Thoracic aorta (tissue), 2 donors: ENCODE results near the gene NQO2. TPM values are rescaled to one million over a fixed set of nuclear protein-coding genes. Genes with fewer than 3 reads are reported as not detected.

Experiments
- ATAC-seq: fragments of 150-250 bp; one replicate; pipeline ENCODE4 v1.8.0; 2017; ENCODE audit warnings: low read depth; ENCODE audit not compliant: insufficient number of reproducible peaks, low FRiP score
- DNase-seq: peaks from one replicate; pipeline ENCODE4 v3.0.0-alpha.2; 2020; ENCODE audit warnings: low spot score
- H3K27ac ChIP-seq, 2 donors: fragments of 200-600 bp; sonication (generic); 1 replicate in 1 of 2; 2 replicates in 1 of 2; pipeline ENCODE4 v1.5.1; 2016; ENCODE audit warnings: mild to moderate bottlenecking in 2 of 2, moderate library complexity in 2 of 2
- H3K27me3 ChIP-seq: fragments of 200-600 bp; sonication (generic); replicated peaks from 2 replicates; pipeline ENCODE4 v1.6.0; 2016; ENCODE audit warnings: mild to moderate bottlenecking; ENCODE audit not compliant: insufficient read depth
- H3K36me3 ChIP-seq: fragments of 200-600 bp; sonication (generic); one replicate; pipeline ENCODE4 v1.5.1; 2016
- H3K4me1 ChIP-seq, 2 donors: fragments of 200-600 bp; sonication (generic); 1 replicate in 1 of 2; 2 replicates in 1 of 2; pipeline versions ENCODE4 v1.5.1 to v1.6.0; 2016; ENCODE audit warnings: low read depth in 2 of 2, mild to moderate bottlenecking in 1 of 2; ENCODE audit not compliant: control insufficient read depth in 1 of 2
- H3K4me3 ChIP-seq: fragments of 200-600 bp; sonication (generic); 2 replicates; pipeline ENCODE4 v1.5.1; 2016; ENCODE audit warnings: mild to moderate bottlenecking
- H3K9me3 ChIP-seq: fragments of 200-600 bp; sonication (generic); 2 replicates; pipeline ENCODE4 v1.5.1; 2016
- total RNA-seq, 2 donors: library from RNA; depleted of rRNA; stranded (reverse); fragments of >200 nt; gene quantifications; one replicate each; pipeline versions ENCODE4 v1.1.0 to v1.2.3, GENCODE V29; 2016
- TF ChIP-seq, protein P1 (sequence below): fragments of 200-600 bp; sonication (generic); IDR thresholded peaks from one replicate; pipeline ENCODE4 v1.5.1; 2019; ENCODE audit warnings: antibody characterized with exemption

Gene NQO2
- total RNA-seq, 2 donors from 2014 or later, result 23.0 to 25.7 TPM

DNA sequence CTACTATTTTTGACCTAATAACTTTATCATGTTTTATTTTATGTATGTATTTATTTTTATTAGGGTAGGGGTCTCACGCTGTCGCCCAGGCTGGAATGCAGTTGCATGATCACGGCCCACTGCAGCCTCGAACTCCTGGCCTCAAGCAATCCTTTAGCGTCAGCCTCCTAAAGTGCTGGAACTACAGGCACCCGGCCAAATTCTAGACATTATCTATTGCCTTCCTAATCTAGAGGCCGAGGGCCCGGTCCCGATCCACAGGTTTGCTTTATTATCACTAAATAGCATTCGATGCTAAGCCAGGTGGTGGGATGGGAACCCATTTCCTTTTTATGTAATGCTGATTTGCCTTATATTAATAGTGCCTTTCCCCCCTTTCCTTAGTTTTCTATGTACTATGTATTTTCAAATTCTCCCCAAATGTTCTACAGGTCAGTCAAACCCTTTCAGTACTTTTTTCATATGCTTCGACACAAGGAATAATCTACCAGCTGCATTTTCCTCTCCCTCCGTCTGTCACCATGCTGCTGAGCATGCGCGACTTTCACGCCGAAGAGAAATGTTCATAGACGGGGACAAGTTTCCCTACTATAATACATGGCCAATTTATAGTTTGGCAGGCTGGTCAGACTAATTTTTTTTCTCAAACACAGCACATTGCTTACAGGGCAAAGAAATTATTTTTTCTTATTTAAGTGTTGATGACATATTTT lies 34.7 kb upstream of the NQO2 start:
- Histone ChIP-seq H3K4me1 (peaks cover 12 to 42% of the 10 kb centered on the region in 2 donors), H3K9me3 (no peaks in the 10 kb centered on the region), H3K36me3 (no peaks in the 10 kb centered on the region), H3K27me3 (no peaks in the 10 kb centered on the region), H3K27ac (no peak overlapping the region), H3K4me3 (no peak overlapping the region)
- TF ChIP-seq, protein P1, sequence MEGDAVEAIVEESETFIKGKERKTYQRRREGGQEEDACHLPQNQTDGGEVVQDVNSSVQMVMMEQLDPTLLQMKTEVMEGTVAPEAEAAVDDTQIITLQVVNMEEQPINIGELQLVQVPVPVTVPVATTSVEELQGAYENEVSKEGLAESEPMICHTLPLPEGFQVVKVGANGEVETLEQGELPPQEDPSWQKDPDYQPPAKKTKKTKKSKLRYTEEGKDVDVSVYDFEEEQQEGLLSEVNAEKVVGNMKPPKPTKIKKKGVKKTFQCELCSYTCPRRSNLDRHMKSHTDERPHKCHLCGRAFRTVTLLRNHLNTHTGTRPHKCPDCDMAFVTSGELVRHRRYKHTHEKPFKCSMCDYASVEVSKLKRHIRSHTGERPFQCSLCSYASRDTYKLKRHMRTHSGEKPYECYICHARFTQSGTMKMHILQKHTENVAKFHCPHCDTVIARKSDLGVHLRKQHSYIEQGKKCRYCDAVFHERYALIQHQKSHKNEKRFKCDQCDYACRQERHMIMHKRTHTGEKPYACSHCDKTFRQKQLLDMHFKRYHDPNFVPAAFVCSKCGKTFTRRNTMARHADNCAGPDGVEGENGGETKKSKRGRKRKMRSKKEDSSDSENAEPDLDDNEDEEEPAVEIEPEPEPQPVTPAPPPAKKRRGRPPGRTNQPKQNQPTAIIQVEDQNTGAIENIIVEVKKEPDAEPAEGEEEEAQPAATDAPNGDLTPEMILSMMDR, result no peak
- no peak for ATAC-seq
- DNase-seq, result no peak

DNA sequence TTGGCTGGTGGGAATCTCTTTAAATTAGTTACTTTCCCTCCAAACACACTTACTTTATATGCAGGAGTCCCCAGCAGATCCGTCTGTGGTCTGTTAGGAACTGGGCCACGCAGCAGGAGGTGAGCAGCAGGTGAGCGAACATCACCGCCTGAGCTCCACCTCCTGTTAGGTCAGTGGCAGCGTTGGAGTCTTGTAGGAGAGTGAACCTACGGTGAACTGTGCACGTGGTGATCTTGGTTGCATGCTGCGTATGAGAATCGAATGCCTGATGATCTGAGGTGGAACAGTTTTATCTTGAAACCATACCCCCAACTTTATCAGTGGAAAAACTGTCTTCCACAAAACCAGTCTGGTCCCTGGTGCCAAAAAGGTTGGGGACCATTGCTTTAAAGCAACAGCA lies 33.3 kb upstream of the NQO2 start:
- no peaks in the 10 kb centered on the region for H3K36me3 ChIP-seq
- H3K4me1 ChIP-seq, result peaks cover 3 to 33% of the 10 kb centered on the region in 2 donors
- H3K9me3 ChIP-seq, result no peaks in the 10 kb centered on the region
- no peak overlapping the region for H3K4me3 ChIP-seq
- TF ChIP-seq, protein P1, result no peak
- H3K27me3 ChIP-seq, result no peaks in the 10 kb centered on the region
- no peak overlapping the region for H3K27ac ChIP-seq
- no peak for ATAC-seq
- no peak for DNase-seq

DNA sequence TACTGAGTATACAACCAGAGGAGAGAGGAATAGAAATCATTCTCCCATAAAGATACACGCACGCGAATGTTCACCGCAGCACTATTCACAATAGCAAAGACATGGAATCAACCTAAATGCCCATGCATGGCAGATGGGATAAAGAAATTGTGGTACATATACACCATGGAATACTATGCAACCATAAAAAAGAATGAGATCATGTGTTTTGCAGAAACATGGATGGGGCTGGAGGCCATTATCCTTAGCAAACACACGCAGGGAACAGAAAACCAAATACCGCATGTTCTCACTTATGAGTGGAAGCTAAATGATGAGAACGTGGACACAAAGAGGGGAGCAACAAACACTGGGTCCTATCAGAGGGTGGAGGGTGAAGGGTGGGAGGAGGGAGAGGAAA lies 31.8 kb upstream of the NQO2 start:
- TF ChIP-seq, protein P1, result no peak
- H3K27me3 ChIP-seq, result no peaks in the 10 kb centered on the region
- peaks cover 10 to 36% of the 10 kb centered on the region in 2 donors for H3K4me1 ChIP-seq
- no peak overlapping the region for H3K27ac ChIP-seq
- ATAC-seq (no peak), DNase-seq (no peak)
- H3K4me3 ChIP-seq, result no peak overlapping the region
- no peaks in the 10 kb centered on the region for H3K36me3 ChIP-seq
- no peaks in the 10 kb centered on the region for H3K9me3 ChIP-seq

DNA sequence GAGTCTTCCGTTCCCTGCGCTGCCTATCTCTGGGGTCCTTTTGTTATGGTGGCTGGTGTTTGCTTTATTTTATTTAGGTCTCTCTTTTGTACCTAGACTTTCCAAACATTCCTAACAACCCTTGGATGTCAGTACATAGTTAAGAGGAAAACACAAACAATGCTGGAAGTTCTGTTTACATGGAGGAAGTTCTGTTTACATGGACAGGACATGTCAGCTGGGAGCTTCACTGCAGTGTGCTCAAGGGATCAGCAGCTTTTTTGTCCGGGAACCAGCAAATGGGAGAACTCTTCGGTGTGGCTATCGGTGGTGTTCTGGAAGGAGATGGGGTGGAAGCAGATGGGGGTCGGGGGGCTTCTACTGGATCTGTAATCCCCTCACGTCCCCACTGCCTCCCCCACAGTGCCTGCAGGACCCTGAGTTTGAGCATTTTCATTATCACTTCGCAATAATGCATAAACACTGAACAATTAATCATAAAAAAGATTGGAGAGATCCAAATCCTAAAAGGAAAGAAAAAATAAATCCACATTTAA lies 31.0 kb upstream of the NQO2 start:
- no peak overlapping the region for H3K4me3 ChIP-seq
- H3K27me3 ChIP-seq, result no peaks in the 10 kb centered on the region
- peaks cover 10 to 31% of the 10 kb centered on the region in 2 donors for H3K4me1 ChIP-seq
- H3K36me3 ChIP-seq, result no peaks in the 10 kb centered on the region
- no peaks in the 10 kb centered on the region for H3K9me3 ChIP-seq
- no peak for DNase-seq
- peak overlapping the region in 1 of 2 donors; percentile 11 for H3K27ac ChIP-seq
- TF ChIP-seq, protein P1, result no peak
- no peak for ATAC-seq

DNA sequence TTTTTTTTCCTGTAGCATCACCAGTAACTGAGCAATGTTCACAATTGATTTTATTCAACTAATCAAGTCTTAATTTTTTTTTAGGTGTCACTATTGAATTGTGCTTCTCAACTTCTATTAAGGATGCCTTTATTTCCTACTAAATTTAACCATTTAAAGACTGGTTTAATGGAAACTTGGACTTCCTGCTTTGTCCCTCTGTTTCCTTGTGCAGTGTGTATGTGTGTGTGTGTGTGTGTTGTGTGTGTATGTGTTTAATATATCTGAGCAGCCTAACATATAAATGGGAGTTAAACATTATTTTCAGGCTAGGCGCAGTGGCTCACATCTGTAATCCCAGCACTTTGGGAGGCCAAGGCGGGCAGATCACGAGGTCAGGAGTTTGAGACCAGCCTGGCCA lies 30.1 kb upstream of the NQO2 start:
- no peak overlapping the region for H3K4me3 ChIP-seq
- peaks cover 10 to 31% of the 10 kb centered on the region in 2 donors for H3K4me1 ChIP-seq
- H3K9me3 ChIP-seq, result no peaks in the 10 kb centered on the region
- ATAC-seq, result no peak
- H3K27ac ChIP-seq, result peak overlapping the region in 1 of 2 donors; percentile 98
- TF ChIP-seq, protein P1, result no peak
- no peaks in the 10 kb centered on the region for H3K27me3 ChIP-seq
- no peaks in the 10 kb centered on the region for H3K36me3 ChIP-seq
- no peak for DNase-seq
